ENCODE data around the gene CNNM4.
"Not testable (repeated sequence)": the region's sequence is repeated elsewhere in the genome, so short reads cannot be mapped to it uniquely, and the experiment has no call there.

CNNM4 gene

GRCh38 chr2:96792772-96793749, 32.4 kb downstream of the CNNM4 start:
- DNase-seq (ENCODE audit: low spot score) = no peak

DNA sequence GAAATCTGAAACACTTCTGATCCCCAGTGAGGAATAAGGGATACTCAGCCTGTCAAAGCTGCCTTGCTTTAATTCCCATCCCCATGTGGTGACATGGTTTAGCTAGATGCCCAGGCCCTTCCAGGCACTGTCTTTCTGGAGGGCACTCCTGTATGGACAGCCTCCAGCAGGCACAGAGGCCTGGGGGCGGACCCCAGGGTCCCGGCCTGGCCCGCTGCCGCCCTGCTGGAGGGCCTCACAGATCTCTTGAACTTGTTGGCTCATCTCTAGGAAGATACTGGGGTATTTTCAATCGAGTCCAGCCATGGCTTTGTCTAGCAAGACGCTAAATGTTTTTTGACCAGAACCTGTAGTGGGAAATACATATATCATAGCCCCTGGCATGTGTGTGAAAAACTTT, 34.4 kb downstream of the CNNM4 start:
- no peak for DNase-seq (ENCODE audit: low spot score)

DNA sequence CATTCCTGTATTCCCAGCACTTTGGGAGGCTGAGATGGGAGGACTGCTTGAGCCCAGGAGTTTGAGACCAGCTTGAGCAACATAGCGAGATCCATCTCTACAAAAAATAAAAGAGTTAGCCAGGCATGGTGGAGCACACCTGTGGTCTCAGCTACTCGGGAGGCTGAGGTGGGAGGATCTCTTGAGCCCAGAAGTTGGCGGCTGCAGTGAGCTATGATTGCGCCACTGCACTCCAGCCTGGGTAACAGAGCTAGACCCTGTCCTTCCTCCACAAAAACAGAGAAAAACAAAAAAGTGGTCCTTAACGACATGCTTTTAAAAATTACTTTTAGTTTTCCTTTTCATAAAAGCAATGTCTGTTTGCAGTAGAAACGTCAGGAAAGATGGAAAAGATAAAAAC, 35.8 kb downstream of the CNNM4 start:
- DNase-seq (ENCODE audit: low spot score) = not testable (repeated sequence)

DNA sequence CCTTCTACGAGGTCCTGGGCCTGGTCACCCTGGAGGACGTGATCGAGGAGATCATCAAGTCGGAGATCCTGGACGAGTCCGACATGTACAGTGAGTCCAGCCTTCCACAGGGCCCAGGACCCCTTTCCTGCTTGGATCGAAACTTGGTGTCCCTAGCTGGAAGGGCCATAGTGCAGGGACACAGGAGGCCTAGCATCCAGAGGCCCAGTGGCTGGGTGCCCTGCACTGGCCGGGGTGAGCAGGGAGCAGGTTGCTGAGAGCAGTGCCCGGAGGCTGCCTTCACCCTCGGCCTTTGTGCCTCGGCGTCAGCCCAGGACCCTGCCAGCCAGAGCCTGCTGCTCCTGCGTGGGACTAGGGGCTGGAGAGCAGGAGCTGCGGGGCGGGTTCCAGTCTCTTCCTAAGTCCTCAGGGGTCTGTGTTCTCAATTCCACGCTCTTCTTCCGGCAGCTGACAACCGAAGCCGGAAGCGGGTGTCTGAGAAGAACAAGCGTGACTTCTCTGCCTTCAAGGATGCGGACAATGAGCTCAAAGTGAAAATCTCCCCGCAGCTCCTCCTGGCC, 36.4 kb downstream of the CNNM4 start:
- no peak for DNase-seq (ENCODE audit: low spot score)

DNA sequence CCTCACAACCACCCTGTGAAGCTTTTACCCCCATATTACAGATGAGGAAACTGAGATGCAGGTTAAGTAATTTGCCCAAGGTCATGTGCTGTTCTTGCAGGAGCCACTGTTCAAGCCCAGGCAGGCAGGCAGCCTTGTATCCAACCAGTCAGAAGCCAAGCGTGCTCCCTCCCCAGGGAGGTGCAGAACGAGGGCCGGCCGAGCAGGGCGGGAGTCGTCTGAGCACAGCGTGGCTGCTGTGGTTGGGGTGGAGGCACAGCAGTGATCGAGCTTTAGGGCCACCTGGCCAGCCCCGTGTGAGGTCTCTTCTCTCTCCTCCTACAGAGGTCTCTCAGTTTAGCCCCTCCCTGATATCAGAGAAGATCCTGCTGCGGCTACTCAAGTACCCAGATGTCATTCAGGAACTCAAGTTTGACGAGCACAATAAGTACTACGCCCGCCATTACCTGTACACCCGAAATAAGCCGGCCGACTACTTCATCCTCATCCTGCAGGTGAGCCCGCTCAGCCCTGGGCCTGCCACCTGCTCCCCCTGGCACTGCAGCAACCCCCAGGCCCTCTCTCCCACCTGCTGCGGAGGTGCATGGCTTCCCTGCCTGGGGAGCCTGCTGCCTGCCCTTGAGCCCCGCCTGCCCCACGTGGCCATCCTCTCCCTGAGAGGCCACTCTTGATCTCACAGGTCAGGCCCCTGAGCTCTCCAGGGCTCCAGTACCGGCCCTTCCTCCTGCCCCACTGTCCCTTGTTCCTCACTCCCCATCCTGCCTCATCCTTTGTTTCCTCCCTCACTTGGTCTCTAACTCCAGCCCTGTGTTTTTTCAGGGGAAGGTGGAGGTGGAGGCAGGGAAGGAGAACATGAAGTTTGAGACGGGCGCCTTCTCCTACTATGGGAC, 38.3 kb downstream of the CNNM4 start:
- DNase-seq (ENCODE audit: low spot score) = no peak

DNA sequence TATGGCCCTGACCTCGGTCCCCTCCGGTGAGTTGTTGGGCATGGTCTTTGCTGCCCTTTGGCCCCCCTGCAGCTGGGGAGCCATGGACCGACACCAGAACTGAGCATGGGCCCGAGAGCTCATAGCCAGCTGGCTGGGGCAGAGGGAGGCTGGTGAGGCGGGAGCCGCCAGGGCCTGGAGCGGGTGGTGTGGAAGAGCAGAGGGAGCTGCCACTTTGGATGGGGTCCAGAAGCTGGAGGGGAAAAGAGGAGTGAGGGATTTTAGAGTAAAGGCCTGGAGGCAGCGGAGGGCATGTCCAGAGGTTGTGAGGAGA, 38.9 kb downstream of the CNNM4 start:
- DNase-seq (ENCODE audit: low spot score) = no peak

DNA sequence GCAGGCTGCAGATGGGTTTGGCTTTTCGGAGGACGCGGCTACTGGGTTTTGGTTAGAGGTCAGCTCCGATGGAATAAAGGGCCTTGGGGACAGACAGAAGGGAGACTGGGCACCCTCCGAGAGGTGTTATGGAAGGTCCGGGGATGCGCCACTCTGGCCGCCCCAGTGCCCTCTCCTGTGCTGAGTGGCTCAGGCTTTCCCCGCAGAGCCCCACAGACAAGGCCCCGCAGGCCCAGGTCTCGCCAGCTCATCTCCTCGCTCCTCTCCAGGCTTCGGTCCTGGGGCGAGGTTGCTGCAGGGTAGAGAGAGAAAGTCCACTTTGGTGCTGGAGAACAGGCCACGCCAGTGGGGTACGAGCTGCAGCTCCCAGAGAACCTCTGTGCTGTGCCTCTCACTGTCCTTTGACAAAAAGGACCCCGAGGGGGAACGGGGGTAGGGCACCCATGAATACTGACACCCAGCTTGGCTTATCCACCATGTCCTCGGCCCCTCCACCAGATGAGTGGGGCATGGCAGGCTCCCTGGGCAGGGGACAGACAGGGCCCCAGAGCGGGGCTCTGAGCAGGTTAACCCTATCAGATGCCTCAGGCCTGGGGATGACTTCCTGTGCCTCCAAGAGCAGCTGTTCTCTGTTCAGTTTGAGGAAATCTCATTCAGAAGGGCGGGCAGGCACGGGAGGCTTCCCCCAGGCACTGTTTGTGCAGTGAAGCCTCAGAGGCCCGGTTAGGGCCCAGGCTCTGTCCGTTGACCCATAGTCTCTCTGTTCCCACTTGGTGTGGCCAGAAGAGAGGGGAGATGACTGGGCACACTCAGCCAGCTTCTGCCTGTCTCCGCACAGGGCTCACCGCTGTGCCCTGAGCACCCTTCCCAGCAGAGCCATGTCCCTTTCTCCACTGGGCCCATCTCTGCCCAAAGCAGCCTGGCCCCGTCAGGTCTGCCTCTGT, 39.6 kb downstream of the CNNM4 start:
- no peak for DNase-seq (ENCODE audit: low spot score)

DNA sequence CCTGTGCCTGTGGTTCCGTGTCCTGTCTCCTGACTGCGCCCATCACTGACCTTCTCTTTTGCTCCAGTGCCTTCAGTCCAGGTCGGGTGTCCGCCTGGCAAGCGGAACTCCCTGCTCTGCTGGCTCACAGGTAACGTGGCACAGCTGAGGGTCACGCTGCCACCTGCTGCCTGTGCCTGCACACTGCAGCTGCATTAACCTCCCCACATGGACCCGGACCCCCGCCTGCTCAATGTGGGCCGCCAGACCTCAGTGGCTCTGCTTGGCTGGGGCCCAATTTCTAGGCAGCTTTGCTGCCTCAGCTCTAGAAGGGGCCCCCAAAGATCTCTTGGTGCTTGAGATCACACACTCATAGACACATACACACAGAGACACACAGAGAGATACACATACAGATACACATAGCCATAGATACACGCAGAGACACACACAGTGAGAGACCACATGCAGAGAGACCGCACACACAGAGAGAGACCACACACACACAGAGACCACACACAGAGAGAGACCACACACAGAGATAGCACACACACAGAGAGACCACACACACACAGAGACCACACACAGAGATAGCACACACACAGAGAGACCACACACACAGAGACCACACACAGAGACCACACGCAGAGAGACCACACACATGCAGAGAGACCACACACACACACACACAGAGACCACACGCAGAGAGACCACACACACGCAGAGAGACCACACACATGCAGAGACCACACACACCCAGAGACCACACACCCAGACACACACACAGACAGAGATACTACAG, 40.5 kb downstream of the CNNM4 start:
- peak; percentile 81 for DNase-seq (ENCODE audit: low spot score)

DNA sequence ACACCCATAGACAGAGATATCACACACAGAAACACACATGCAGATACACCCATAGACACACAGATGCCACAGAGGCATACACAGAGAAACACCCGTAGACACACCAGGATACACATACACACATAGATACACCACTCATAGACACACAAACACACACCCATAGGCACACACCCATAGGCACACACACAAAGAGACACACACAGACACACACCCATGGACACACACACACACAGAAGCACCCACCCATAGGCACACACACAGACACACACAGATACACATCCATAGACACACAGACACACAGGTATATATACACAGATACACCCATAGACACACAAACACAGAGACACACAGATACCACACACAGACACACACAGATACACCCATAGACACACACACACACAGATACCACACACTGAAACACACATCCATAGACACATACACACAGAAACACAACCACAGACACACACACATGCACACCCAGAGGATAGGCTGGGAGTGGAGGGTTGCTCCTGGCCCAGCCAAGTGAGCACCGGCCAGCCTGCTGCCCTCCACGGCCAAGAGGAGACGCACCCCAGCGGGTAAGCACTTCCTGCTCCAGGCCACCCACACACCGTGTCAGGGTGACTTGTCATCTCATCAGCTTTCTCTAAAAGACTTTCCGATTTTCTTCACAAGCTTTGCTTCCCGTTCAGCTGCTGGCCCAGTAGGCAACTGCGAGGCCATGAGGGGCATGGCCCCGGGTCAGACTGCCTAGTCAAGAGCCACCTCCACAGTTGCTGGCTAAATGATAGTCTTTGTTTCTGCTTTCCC, 41.3 kb downstream of the CNNM4 start:
- DNase-seq (ENCODE audit: low spot score) = no peak

- DNase-seq (ENCODE audit: low spot score) = no peak
Measured at GRCh38 chr2:96802721-96803120, 42.0 kb downstream of the CNNM4 start.

- DNase-seq (ENCODE audit: low spot score) = no peak
Measured at GRCh38 chr2:96804986-96805385, 44.3 kb downstream of the CNNM4 start.

GRCh38 chr2:96805946-96806345, 45.2 kb downstream of the CNNM4 start:
- not testable (repeated sequence) for DNase-seq (ENCODE audit: low spot score)

- DNase-seq (ENCODE audit: low spot score) = no peak
Measured at GRCh38 chr2:96806468-96807126, 45.9 kb downstream of the CNNM4 start.

GRCh38 chr2:96807127-96807471, 46.4 kb downstream of the CNNM4 start:
- no peak for DNase-seq (ENCODE audit: low spot score)

DNA sequence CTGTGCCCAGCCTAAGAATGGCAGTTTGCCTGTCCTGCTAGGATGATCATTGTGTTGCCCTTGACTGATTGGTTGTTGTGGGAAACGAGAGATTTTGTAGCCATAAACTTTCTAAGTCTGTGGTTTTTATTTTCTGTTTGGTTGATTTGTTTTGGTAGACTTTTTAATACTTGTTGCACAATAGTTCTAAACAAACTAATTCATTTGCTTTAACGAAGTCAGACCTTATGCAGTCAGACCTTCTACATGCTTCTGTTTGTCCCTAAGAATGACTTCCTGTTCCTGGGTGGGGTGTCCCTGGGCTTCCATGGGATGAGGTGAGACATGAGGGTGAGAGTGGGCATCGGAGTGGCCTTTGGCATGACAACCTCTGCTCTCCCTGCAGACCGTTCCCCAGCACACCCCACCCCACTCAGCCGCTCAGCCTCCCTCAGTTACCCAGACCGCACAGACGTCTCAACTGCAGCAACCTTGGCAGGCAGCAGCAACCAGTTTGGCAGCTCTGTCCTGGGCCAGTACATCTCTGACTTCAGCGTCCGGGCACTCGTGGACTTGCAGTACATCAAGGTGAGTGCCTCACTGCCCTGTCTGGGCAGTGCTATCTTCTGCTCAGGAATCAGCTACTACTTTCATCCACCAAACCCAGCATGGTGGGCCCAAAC, 47.6 kb downstream of the CNNM4 start:
- no peak for DNase-seq (ENCODE audit: low spot score)

- no peak for DNase-seq (ENCODE audit: low spot score)
Measured at GRCh38 chr2:96809216-96809882, 48.6 kb downstream of the CNNM4 start.

GRCh38 chr2:96809951-96810782, 49.5 kb downstream of the CNNM4 start:
- no peak for DNase-seq (ENCODE audit: low spot score)

All from Ammon's horn (tissue), 1 donor.